ENCODE measurements around the gene WDR64.
"Not testable (repeated sequence)": the region's sequence is repeated elsewhere in the genome, so short reads cannot be mapped to it uniquely, and the experiment has no call there.

WDR64 gene

GRCh38 chr1:241701483-241702295 is 49.6 kb downstream of the WDR64 start:
- DNase-seq (ENCODE audit: low spot score) = no peak

- peak; percentile 31 for DNase-seq (ENCODE audit: low spot score)
Observed at GRCh38 chr1:241702442-241703373, 50.6 kb downstream of the WDR64 start.

- not testable (repeated sequence) for DNase-seq (ENCODE audit: low spot score)
Observed at GRCh38 chr1:241703739-241704138, 51.7 kb downstream of the WDR64 start.

- DNase-seq (ENCODE audit: low spot score) = no peak
Observed at GRCh38 chr1:241706257-241706656, 54.2 kb downstream of the WDR64 start.

GRCh38 chr1:241706967-241707366 is 54.9 kb downstream of the WDR64 start:
- DNase-seq (ENCODE audit: low spot score) = peak; percentile 27

- no peak for DNase-seq (ENCODE audit: low spot score)
Observed at GRCh38 chr1:241707442-241707841, 55.4 kb downstream of the WDR64 start.

GRCh38 chr1:241711326-241711725 is 59.2 kb downstream of the WDR64 start:
- DNase-seq (ENCODE audit: low spot score) = no peak

- no peak for DNase-seq (ENCODE audit: low spot score)
Observed at GRCh38 chr1:241713316-241713715, 61.2 kb downstream of the WDR64 start.

GRCh38 chr1:241714321-241715218 is 62.5 kb downstream of the WDR64 start:
- no peak for DNase-seq (ENCODE audit: low spot score)

- no peak for DNase-seq (ENCODE audit: low spot score)
Observed at GRCh38 chr1:241715435-241715834, 63.4 kb downstream of the WDR64 start.

GRCh38 chr1:241715956-241716355 is 63.9 kb downstream of the WDR64 start:
- DNase-seq (ENCODE audit: low spot score) = no peak

GRCh38 chr1:241716915-241717656 is 65.0 kb downstream of the WDR64 start:
- no peak for DNase-seq (ENCODE audit: low spot score)

- no peak for DNase-seq (ENCODE audit: low spot score)
Observed at GRCh38 chr1:241717975-241718374, 65.9 kb downstream of the WDR64 start.

- DNase-seq (ENCODE audit: low spot score) = no peak
Observed at GRCh38 chr1:241721011-241721410, 68.9 kb downstream of the WDR64 start.

- DNase-seq (ENCODE audit: low spot score) = no peak
Observed at GRCh38 chr1:241722947-241723346, 70.9 kb downstream of the WDR64 start.

GRCh38 chr1:241724741-241725356 is 72.8 kb downstream of the WDR64 start:
- DNase-seq (ENCODE audit: low spot score) = no peak

GRCh38 chr1:241730031-241730430 is 78.0 kb downstream of the WDR64 start:
- DNase-seq (ENCODE audit: low spot score) = no peak

GRCh38 chr1:241733899-241734298 is 81.8 kb downstream of the WDR64 start:
- DNase-seq (ENCODE audit: low spot score) = no peak

- DNase-seq (ENCODE audit: low spot score) = no peak
Observed at GRCh38 chr1:241734533-241734932, 82.5 kb downstream of the WDR64 start.

- not testable (repeated sequence) for DNase-seq (ENCODE audit: low spot score)
Observed at GRCh38 chr1:241735493-241735926, 83.4 kb downstream of the WDR64 start.

- DNase-seq (ENCODE audit: low spot score) = no peak
Observed at GRCh38 chr1:241736387-241736786, 84.3 kb downstream of the WDR64 start.
